Measurements from ENCODE around the gene WDR70.

- TF ChIP-seq CTCF (IDR thresholded peaks at IDR 0.05): no peak
- TF ChIP-seq POLR2A (IDR thresholded peaks at IDR 0.05): no peak
Measured at GRCh38 chr5:37660319-37660718, 281.2 kb downstream of the WDR70 start.

Data from uterus (tissue), 2 donors.